Measurements from ENCODE around the gene NF2.

The NF2 gene

GRCh38 chr22:29706486-29706885 is 103.1 kb downstream of the NF2 start:
- Histone ChIP-seq H3K4me3 (ENCODE audit: low read depth in 1 of 2, low read length in 1 of 2) (no peak overlapping the region), H3K27ac (no peak overlapping the region), H3K9me3 (no peaks in the 10 kb centered on the region), H3K4me1 (ENCODE audit: control insufficient read depth in 1 of 2, insufficient read depth in 1 of 2, low read depth in 1 of 2, low read length in 1 of 2) (peaks cover 7 to 15% of the 10 kb centered on the region in 2 experiments), H3K36me3 (no peaks in the 10 kb centered on the region), H3K27me3 (peaks cover 58% of the 10 kb centered on the region)
- no peak for TF ChIP-seq CTCF (IDR thresholded peaks at IDR 0.05)

GRCh38 chr22:29707010-29707409 is 103.6 kb downstream of the NF2 start:
- peaks cover 58% of the 10 kb centered on the region for H3K27me3 ChIP-seq
- H3K4me3 ChIP-seq (ENCODE audit: low read depth in 1 of 2, low read length in 1 of 2), result no peak overlapping the region
- no peaks in the 10 kb centered on the region for H3K9me3 ChIP-seq

GRCh38 chr22:29707471-29707870 is 104.0 kb downstream of the NF2 start:
- Histone ChIP-seq H3K36me3 (no peaks in the 10 kb centered on the region), H3K4me1 (ENCODE audit: control insufficient read depth in 1 of 2, insufficient read depth in 1 of 2, low read depth in 1 of 2, low read length in 1 of 2) (peaks cover 7 to 12% of the 10 kb centered on the region in 2 experiments), H3K27ac (no peak overlapping the region), H3K9me3 (no peaks in the 10 kb centered on the region), H3K27me3 (peaks cover 54% of the 10 kb centered on the region), H3K4me3 (ENCODE audit: low read depth in 1 of 2, low read length in 1 of 2) (no peak overlapping the region)
- TF ChIP-seq CTCF (IDR thresholded peaks at IDR 0.05), result no peak

More at GRCh38 chr22:29707010-29707409, 103.6 kb downstream of the NF2 start:
- H3K36me3 ChIP-seq, result no peaks in the 10 kb centered on the region
- H3K4me1 ChIP-seq (ENCODE audit: control insufficient read depth in 1 of 2, insufficient read depth in 1 of 2, low read depth in 1 of 2, low read length in 1 of 2), result peaks cover 7 to 12% of the 10 kb centered on the region in 2 experiments
- no peak overlapping the region for H3K27ac ChIP-seq
- TF ChIP-seq CTCF (IDR thresholded peaks at IDR 0.05), result no peak

GRCh38 chr22:29710193-29710592 is 106.8 kb downstream of the NF2 start:
- Histone ChIP-seq H3K4me3 (ENCODE audit: low read depth in 1 of 2, low read length in 1 of 2) (no peak overlapping the region), H3K4me1 (ENCODE audit: control insufficient read depth in 1 of 2, insufficient read depth in 1 of 2, low read depth in 1 of 2, low read length in 1 of 2) (no peaks in the 10 kb centered on the region), H3K9me3 (no peaks in the 10 kb centered on the region), H3K36me3 (no peaks in the 10 kb centered on the region), H3K27me3 (peaks cover 67% of the 10 kb centered on the region), H3K27ac (no peak overlapping the region)
- TF ChIP-seq CTCF (IDR thresholded peaks at IDR 0.05), result no peak

- no peaks in the 10 kb centered on the region for H3K9me3 ChIP-seq
- no peak overlapping the region for H3K27ac ChIP-seq
- TF ChIP-seq CTCF (IDR thresholded peaks at IDR 0.05), result no peak
- peaks cover 76% of the 10 kb centered on the region for H3K27me3 ChIP-seq
- no peak overlapping the region for H3K4me3 ChIP-seq (ENCODE audit: low read depth in 1 of 2, low read length in 1 of 2)
- H3K4me1 ChIP-seq (ENCODE audit: control insufficient read depth in 1 of 2, insufficient read depth in 1 of 2, low read depth in 1 of 2, low read length in 1 of 2), result no peaks in the 10 kb centered on the region
- no peaks in the 10 kb centered on the region for H3K36me3 ChIP-seq
Observed at GRCh38 chr22:29710922-29711593, 107.6 kb downstream of the NF2 start.
